ENCODE results near the gene ATP2A2.

- TF ChIP-seq CTCF (IDR thresholded peaks at IDR 0.05) (no peak), POLR2A (IDR thresholded peaks at IDR 0.05) (no peak), EP300 (IDR thresholded peaks at IDR 0.05) (no peak), POLR2AphosphoS5 (IDR thresholded peaks at IDR 0.05) (no peak)
These were observed 33.0 kb upstream of the ATP2A2 start for GRCh38 chr12:110248096-110248447.
